HG02973 (cell line): ENCODE results near the gene MRPL32.
A peak's percentile ranks its signal among the peaks of the same experiment; 100 is the strongest.
"Not testable (repeated sequence)": the region's sequence is repeated elsewhere in the genome, so short reads cannot be mapped to it uniquely, and the experiment has no call there.

Experiments
- ATAC-seq: cut with Tn5 transposase; IDR thresholded peaks from one replicate; pipeline ENCODE4 v1.9.1; 2021; ENCODE audit warnings: moderate library complexity; ENCODE audit not compliant: unreplicated experiment

The MRPL32 gene

DNA sequence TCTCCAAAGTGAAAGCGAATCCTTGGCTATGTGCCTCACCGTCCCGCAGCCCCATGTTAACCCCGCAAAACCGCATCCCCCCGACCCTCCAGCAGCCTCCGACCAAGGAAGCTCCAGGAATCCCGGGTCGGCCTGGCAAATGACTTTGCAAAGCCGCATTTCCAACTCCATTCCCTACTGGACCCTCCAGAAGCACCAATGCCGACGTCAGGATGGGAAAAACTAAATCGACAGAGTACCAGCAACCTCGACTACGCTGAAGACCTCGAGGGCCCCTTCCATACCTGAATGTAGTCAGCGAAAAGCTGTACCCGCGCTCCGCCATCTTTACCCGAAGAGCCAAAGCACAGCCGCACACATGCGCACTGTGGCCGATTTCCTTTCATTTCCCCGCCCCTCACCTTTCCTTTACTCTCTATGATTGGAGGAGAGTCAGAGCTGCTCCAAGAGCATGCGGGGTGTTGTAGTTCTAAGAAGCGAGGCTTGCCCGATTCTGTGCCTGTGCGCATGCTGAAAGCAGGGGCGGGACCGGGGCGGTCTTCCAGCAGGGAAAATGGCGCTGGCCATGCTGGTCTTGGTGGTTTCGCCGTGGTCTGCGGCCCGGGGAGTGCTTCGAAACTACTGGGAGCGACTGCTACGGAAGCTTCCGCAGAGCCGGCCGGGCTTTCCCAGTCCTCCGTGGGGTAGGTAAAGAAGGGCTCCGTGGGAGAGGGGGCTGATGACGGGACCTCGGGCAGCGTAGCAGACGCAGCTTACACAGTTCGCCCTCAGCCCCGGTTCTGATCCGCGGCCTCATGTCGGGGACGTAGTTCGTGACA lies at the start of gene MRPL32, which contains the start of gene PSMA2:
MRPL32 (plus strand) TSS at position 543 of the 818 bp plus-strand sequence; CDS start at position 554, 11 bp downstream.
PSMA2 (minus strand) TSS at position 341 of the 818 bp plus-strand sequence; CDS start at position 325, 16 bp downstream.
- ATAC-seq = peak; percentile 99

- ATAC-seq = no peak
Measured at GRCh38 chr7:42883950-42884349, 48.2 kb upstream of the MRPL32 start.

DNA sequence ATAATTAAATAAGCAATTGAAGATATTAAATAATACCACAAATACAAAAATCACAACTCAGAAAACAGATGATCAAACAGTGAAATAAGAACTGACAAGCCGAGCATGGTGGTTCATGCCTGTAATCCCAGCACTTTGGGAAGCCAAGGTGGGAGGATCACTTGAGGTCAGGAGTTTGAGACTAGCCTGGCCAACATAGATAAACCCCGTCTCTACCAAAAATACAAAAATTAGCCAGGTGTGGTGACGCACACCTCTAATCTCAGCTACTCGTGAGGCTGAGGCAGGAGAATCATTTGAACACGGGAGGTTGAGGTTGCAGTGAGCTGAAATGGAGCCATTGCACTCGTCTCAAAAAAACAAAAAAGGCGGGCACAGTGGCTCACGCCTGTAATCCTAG lies 47.0 kb upstream of the MRPL32 start:
- ATAC-seq = not testable (repeated sequence)

DNA sequence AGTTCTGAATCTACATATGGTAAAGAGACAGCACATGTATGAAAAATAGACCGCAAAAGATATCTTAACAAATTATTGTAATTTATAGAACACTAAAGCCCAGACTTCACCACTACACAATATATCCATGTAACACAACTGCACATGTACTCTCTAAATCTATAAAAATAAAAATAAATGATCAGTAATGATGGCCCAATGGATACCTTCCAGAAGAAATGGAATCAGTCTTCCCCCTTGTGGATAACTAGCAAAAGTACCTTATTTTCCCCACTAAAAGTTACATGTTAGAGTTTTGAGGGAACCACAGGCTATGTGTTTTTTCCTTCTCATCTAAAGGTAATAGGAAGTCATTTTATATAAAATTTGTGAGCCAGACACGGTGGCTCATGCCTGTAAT lies 46.0 kb upstream of the MRPL32 start:
- ATAC-seq = no peak

DNA sequence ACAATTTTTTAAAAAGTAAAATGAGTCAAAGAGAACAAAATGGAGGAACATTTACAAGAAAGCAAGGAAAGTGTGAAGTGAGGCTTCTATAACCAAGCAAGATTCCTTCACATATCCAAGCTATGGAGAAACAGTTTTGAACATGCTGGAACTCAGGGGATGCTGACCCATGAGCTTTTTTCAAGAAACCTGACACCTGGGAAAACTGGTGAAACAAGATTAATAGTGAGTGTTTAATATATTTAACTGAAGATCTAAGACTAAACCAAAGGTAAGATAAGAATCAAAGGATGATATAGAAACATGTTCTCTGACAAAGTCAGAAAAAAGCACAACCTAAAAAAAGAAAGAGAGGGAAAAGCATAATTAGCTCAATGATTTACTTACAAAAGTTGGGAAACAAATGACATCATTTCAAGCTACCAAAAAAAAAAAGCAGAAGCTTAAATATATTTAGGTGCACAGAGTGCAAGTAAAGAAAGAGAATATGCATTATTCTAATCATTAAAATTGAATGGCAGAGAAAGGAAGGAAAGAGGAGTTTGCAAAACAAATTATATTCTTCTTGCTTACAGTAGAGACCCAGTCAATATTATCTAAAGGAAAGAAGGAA lies 45.2 kb upstream of the MRPL32 start:
- no peak for ATAC-seq

GRCh38 chr7:42893346-42894240 lies 38.6 kb upstream of the MRPL32 start:
- ATAC-seq = no peak

- ATAC-seq = no peak
Measured at GRCh38 chr7:42900842-42901241, 31.3 kb upstream of the MRPL32 start.

DNA sequence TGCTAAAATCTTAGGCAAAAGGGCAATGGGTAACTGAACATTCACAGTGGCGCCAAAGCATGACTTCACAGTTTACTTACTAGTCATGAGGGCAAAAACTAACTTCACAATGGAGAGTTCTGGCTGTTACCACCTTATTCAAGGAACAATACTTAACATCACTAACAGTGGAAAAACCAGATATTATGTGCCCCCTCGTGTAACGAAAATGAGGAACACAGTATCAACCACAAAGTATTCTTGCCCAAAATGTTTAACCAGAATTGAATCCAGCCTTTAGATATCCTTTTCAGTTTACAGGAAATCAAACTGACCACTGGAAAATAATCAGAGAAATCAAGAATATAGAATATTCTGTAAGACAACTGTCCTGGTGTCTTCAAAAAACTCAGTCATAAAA lies 29.8 kb upstream of the MRPL32 start:
- ATAC-seq = no peak

DNA sequence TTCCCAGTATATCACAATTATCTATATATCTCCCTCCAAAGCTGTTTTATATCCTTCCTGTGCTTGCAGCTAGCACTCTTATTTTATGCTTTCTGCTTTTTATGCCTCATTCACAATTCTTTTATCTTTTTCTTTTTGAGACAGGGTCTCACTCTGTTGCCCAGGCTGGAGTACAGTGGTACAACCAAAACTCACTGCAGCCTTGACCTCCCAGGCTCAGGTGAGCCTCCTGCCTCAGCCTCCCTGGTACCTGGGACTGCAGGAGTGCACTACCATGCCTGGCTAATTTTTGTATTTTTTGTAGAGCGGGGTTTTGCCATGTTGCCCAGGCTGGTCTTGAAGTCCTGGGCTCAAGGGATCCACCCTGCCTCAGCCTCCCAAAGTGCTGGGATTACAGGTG lies 26.0 kb upstream of the MRPL32 start:
- no peak for ATAC-seq

- ATAC-seq = no peak
Measured at GRCh38 chr7:42907316-42907715, 24.9 kb upstream of the MRPL32 start.

- ATAC-seq = no peak
Measured at GRCh38 chr7:42910306-42910705, 21.9 kb upstream of the MRPL32 start.

DNA sequence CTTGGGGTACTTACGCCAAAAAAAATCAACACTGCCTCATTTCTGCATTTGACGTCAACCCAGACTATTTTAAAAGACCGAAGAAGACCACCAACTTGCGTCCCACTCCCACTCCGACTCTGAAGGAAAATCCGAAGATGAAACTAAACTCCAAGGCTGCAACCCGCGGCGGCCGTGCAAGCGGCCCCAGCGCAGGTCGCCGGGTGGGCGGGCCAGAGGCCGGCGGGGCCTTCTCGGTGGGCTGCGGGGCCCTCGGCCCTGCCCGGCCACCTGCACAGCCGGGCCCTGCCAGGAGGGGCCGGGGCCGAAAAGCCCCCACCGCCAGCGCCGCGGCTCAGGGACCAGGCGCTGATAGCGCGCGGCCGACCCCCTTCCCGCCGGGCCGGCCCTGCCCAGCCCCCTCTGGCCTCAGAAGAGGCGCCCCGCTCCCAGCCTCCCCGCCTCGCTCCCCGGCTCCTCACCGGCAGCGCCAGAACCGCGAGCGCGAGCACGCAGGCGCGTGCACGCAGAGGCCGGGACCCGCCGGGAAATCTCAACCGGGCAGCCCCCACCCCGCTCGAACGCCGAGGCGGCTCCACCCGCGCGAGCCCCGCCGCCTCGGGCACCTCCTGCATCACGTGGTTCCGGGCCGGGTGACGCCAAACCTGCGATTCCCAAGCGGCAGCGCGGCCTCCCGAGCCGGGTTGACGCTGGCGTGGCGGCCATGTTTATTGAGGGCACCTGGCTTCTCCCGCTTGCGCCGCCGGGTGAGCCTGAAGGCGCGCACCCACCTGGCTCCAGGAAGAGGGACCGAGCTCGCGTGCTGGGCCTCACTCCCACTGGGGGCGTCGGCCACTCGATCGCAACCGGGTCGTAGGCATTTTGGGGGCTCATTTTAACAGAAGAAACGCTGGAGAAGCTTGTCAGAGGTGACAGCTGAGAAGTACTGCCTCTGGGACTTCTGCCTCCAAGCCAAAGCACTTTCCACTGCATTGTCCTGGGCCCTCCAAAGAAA lies 20.4 kb upstream of the MRPL32 start, which contains the start of gene C7orf25:
C7orf25 (minus strand) TSS at position 617 of the 994 bp plus-strand sequence. CDS start 1,170 bp downstream, outside the sequence.
- ATAC-seq = peak; percentile 88

GRCh38 chr7:42913591-42913990 lies 18.6 kb upstream of the MRPL32 start:
- no peak for ATAC-seq

DNA sequence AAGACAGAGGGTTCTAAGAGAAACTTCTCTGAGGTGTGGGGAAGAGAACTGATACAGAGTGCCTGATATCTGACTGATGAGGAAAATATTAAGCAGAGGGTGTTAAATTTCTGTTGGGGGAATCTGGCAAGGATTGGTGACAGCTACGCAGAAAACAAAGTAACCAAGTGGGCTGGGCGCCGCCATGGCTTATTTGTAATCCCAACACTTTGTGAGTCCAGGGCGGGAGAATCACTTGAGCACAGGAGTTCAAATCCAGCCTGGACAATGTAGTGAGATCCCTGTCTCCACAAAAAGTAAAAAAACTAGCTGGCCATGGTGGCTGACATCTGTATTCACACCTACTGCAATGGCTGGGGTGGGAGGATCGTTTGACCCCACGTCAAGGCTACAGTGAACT lies 18.2 kb upstream of the MRPL32 start:
- ATAC-seq = no peak

GRCh38 chr7:42914421-42915045 lies 17.6 kb upstream of the MRPL32 start:
- no peak for ATAC-seq

GRCh38 chr7:42915356-42915755 lies 16.8 kb upstream of the MRPL32 start:
- ATAC-seq = no peak

DNA sequence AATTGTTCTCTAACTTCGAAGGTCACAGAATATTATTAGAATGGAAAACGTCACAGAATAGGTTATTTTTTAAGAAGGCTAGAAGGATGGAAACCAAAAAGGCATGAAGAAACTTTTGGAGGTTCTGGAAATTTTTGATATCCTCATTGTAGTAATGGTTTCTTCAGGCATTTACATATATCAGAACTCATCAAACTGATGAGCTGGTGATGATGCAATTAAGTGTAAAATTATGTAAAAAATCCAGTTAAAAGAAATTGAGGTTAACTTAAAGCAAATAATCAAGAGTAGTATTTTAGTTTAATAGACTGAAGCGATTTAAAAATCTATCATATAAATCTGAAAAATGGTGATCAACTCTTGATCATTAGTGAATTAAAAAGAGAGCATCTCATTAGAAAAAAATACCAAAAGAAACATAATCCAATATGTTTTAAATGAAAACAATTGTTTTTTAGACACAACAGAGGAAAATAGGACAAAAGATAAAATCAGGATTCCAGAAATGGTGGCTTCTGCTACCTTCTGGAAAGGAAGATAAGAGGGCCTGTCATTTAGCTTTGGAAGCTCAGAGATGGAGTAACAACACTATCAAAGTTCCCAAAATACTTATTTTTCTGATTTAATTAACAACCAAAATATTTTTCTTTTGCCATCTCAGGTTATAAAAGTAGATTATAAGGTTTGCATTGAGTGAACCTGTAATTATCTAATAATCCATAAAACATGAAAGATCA lies 10.0 kb upstream of the MRPL32 start:
- ATAC-seq = no peak

GRCh38 chr7:42924223-42924838 lies 7.8 kb upstream of the MRPL32 start:
- ATAC-seq = no peak
